ENCODE data around the gene TTLL9. TPM values are rescaled to one million over a fixed set of nuclear protein-coding genes. Genes with fewer than 3 reads are reported as not detected.

The TTLL9 gene
- total RNA-seq, 1 donor from 2014 or later = not detected

- intact Hi-C loops (cut with micrococcal nuclease) = no loop called here
Observed at GRCh38 chr20:31974296-31974695, 103.9 kb downstream of the TTLL9 start.

- intact Hi-C loops (cut with micrococcal nuclease) = no loop called here
Observed at GRCh38 chr20:31974951-31975487, 104.6 kb downstream of the TTLL9 start.

- intact Hi-C loops (cut with micrococcal nuclease) = no loop called here
Observed at GRCh38 chr20:31975874-31976273, 105.4 kb downstream of the TTLL9 start.

- intact Hi-C loops (cut with micrococcal nuclease) = no loop called here
Observed at GRCh38 chr20:31977080-31977479, 106.6 kb downstream of the TTLL9 start.

- intact Hi-C loops (cut with micrococcal nuclease) = no loop called here
Observed at GRCh38 chr20:31979713-31980426, 109.4 kb downstream of the TTLL9 start.

- intact Hi-C loops (cut with micrococcal nuclease) = no loop called here
Observed at GRCh38 chr20:31981784-31982183, 111.3 kb downstream of the TTLL9 start.

GRCh38 chr20:31984981-31985471, 114.6 kb downstream of the TTLL9 start:
- intact Hi-C loops (cut with micrococcal nuclease) = no loop called here

- intact Hi-C loops (cut with micrococcal nuclease) = no loop called here
Observed at GRCh38 chr20:31987744-31988143, 117.3 kb downstream of the TTLL9 start.

GRCh38 chr20:31988430-31989015, 118.1 kb downstream of the TTLL9 start:
- intact Hi-C loops (cut with micrococcal nuclease) = no loop called here

GRCh38 chr20:31989030-31989645, 118.7 kb downstream of the TTLL9 start:
- intact Hi-C loops (cut with micrococcal nuclease) = no loop called here

GRCh38 chr20:31990641-31991338, 120.4 kb downstream of the TTLL9 start:
- intact Hi-C loops (cut with micrococcal nuclease) = no loop called here

GRCh38 chr20:31991339-31991705, 120.9 kb downstream of the TTLL9 start:
- intact Hi-C loops (cut with micrococcal nuclease) = no loop called here

GRCh38 chr20:31992086-31992485, 121.7 kb downstream of the TTLL9 start:
- intact Hi-C loops (cut with micrococcal nuclease) = no loop called here

Other genes starting within 250 kb of the TTLL9 start
- gene COX4I2, start 232.7 kb upstream of the TTLL9 start, total RNA-seq = not detected in 2 replicates
- gene BCL2L1, start 147.8 kb upstream of the TTLL9 start, total RNA-seq = 73.4 and 76.7 TPM in 2 replicates
- 117 and 119 TPM in 2 replicates for gene TPX2, start 131.3 kb upstream of the TTLL9 start, total RNA-seq
- gene MYLK2, start 51.3 kb upstream of the TTLL9 start, total RNA-seq = 0.50 and 1.0 TPM in 2 replicates
- gene FOXS1, start 25.0 kb upstream of the TTLL9 start, total RNA-seq = not detected in 2 replicates
- gene DUSP15, start 107 bp upstream of the TTLL9 start, total RNA-seq = not detected in 2 replicates
- gene PDRG1, start 81.4 kb downstream of the TTLL9 start, total RNA-seq = 13.4 and 15.4 TPM in 2 replicates
- 0.05 TPM in 2 replicates for gene XKR7, start 97.5 kb downstream of the TTLL9 start, total RNA-seq
- gene CCM2L, start 139.8 kb downstream of the TTLL9 start, total RNA-seq = not detected in 2 replicates
- not detected in 2 replicates for gene HCK, start 181.6 kb downstream of the TTLL9 start, total RNA-seq
- gene TM9SF4, start 239.1 kb downstream of the TTLL9 start, total RNA-seq = 37.0 and 37.4 TPM in 2 replicates